Measurements from ENCODE around the gene ZC3HAV1.

ZC3HAV1 gene

GRCh38 chr7:139114585-139114984 lies 5.1 kb upstream of the ZC3HAV1 start:
- no peak for DNase-seq (ENCODE audit: extremely low spot score)
- no peak for TF ChIP-seq TARDBP (IDR thresholded peaks at IDR 0.05)
- no peak for TF ChIP-seq FOXK2 (IDR thresholded peaks at IDR 0.05)
- no peak for TF ChIP-seq BHLHE40 (IDR thresholded peaks at IDR 0.05; ENCODE audit: borderline replicate concordance)
- TF ChIP-seq L3MBTL2 (conservative IDR thresholded peaks at IDR 0.05) = no peak
- TF ChIP-seq SP1 (IDR thresholded peaks at IDR 0.05) = no peak
- no peak for TF ChIP-seq NFRKB (IDR thresholded peaks at IDR 0.05)
- no peak for TF ChIP-seq ELF4 (IDR thresholded peaks at IDR 0.05)
- TF ChIP-seq LEF1 (IDR thresholded peaks at IDR 0.05; ENCODE audit: borderline replicate concordance) = no peak
- no peak for TF ChIP-seq ZNF384 (IDR thresholded peaks at IDR 0.05)
- no peak for TF ChIP-seq HDGF (IDR thresholded peaks at IDR 0.05; ENCODE audit: borderline replicate concordance)
- no peak for TF ChIP-seq FOXM1 (IDR thresholded peaks at IDR 0.05; ENCODE audit: borderline replicate concordance)
- POLR2A ChIA-PET = interaction anchor here (1.8 kb wide), 1 partner anchor 19 kb away, joined by 7 read pairs; a partner anchor contains a TSS
- CTCF ChIA-PET = interaction anchor here (0.6 kb wide), 1 partner anchor 362 kb away, joined by 4 read pairs; no protein-coding TSS in a partner anchor

- DNase-seq (ENCODE audit: extremely low spot score) = no peak
- ChIA-PET POLR2A (interaction anchor here (1.8 kb wide), 1 partner anchor 19 kb away, joined by 7 read pairs; a partner anchor contains a TSS), CTCF (interaction anchor here (0.6 kb wide), 2 partner anchors 194 to 362 kb away, joined by 3 to 4 read pairs; no protein-coding TSS in a partner anchor)
- no peak for TF ChIP-seq FOXM1 (IDR thresholded peaks at IDR 0.05; ENCODE audit: borderline replicate concordance)
- no peak for TF ChIP-seq FOXK2 (IDR thresholded peaks at IDR 0.05)
- TF ChIP-seq TARDBP (IDR thresholded peaks at IDR 0.05) = no peak
- no peak for TF ChIP-seq L3MBTL2 (conservative IDR thresholded peaks at IDR 0.05)
- TF ChIP-seq SP1 (IDR thresholded peaks at IDR 0.05) = no peak
- no peak for TF ChIP-seq NFRKB (IDR thresholded peaks at IDR 0.05)
- no peak for TF ChIP-seq LEF1 (IDR thresholded peaks at IDR 0.05; ENCODE audit: borderline replicate concordance)
- no peak for TF ChIP-seq ARNT (IDR thresholded peaks at IDR 0.05)
- TF ChIP-seq BHLHE40 (IDR thresholded peaks at IDR 0.05; ENCODE audit: borderline replicate concordance) = no peak
- no peak for TF ChIP-seq PKNOX1 (IDR thresholded peaks at IDR 0.05)
- no peak for TF ChIP-seq FOXA1 (IDR thresholded peaks at IDR 0.05)
- no peak for TF ChIP-seq HDGF (IDR thresholded peaks at IDR 0.05; ENCODE audit: borderline replicate concordance)
- no peak for TF ChIP-seq ELF4 (IDR thresholded peaks at IDR 0.05)
- no peak for TF ChIP-seq ZNF384 (IDR thresholded peaks at IDR 0.05)
- no peak for TF ChIP-seq CTBP1 (IDR thresholded peaks at IDR 0.05; ENCODE audit: borderline replicate concordance)
Measured at GRCh38 chr7:139114018-139114417, 4.5 kb upstream of the ZC3HAV1 start.

- ChIA-PET POLR2A (interaction anchor here (0.7 to 1.5 kb wide), 3 partner anchors 8 to 21 kb away, joined by 3 to 9 read pairs (median 4); a partner anchor contains a TSS), CTCF (interaction anchor here (0.7 kb wide), 1 partner anchor 127 kb away, joined by 3 read pairs; no protein-coding TSS in a partner anchor)
- no peak for DNase-seq (ENCODE audit: extremely low spot score)
- TF ChIP-seq FOXA1 (IDR thresholded peaks at IDR 0.05) (no peak), BHLHE40 (IDR thresholded peaks at IDR 0.05; ENCODE audit: borderline replicate concordance) (no peak), ELF4 (IDR thresholded peaks at IDR 0.05) (no peak), ARNT (IDR thresholded peaks at IDR 0.05) (no peak), LEF1 (IDR thresholded peaks at IDR 0.05; ENCODE audit: borderline replicate concordance) (no peak), HDGF (IDR thresholded peaks at IDR 0.05; ENCODE audit: borderline replicate concordance) (no peak), TARDBP (IDR thresholded peaks at IDR 0.05) (no peak), ZNF384 (IDR thresholded peaks at IDR 0.05) (no peak), PKNOX1 (IDR thresholded peaks at IDR 0.05) (no peak), FOXM1 (IDR thresholded peaks at IDR 0.05; ENCODE audit: borderline replicate concordance) (no peak), SP1 (IDR thresholded peaks at IDR 0.05) (no peak)
Measured at GRCh38 chr7:139112741-139113250, 3.3 kb upstream of the ZC3HAV1 start.

GRCh38 chr7:139112316-139112715 lies 2.8 kb upstream of the ZC3HAV1 start:
- TF ChIP-seq L3MBTL2 (conservative IDR thresholded peaks at IDR 0.05) = no peak
- TF ChIP-seq SUZ12 (IDR thresholded peaks at IDR 0.05) = no peak
- TF ChIP-seq TARDBP (IDR thresholded peaks at IDR 0.05) = no peak
- TF ChIP-seq ELF4 (IDR thresholded peaks at IDR 0.05) = no peak
- no peak for TF ChIP-seq ARNT (IDR thresholded peaks at IDR 0.05)
- TF ChIP-seq LEF1 (IDR thresholded peaks at IDR 0.05; ENCODE audit: borderline replicate concordance) = no peak
- TF ChIP-seq FOXM1 (IDR thresholded peaks at IDR 0.05; ENCODE audit: borderline replicate concordance) = no peak
- no peak for TF ChIP-seq FOXA1 (IDR thresholded peaks at IDR 0.05)
- TF ChIP-seq HDGF (IDR thresholded peaks at IDR 0.05; ENCODE audit: borderline replicate concordance) = no peak
- no peak for TF ChIP-seq PKNOX1 (IDR thresholded peaks at IDR 0.05)
- TF ChIP-seq CTBP1 (IDR thresholded peaks at IDR 0.05; ENCODE audit: borderline replicate concordance) = no peak
- TF ChIP-seq NFRKB (IDR thresholded peaks at IDR 0.05) = no peak
- no peak for DNase-seq (ENCODE audit: extremely low spot score)
- CTCF ChIA-PET = interaction anchor here (0.7 kb wide), 1 partner anchor 126 kb away, joined by 3 read pairs; no protein-coding TSS in a partner anchor
- POLR2A ChIA-PET = interaction anchor here (0.7 to 1.5 kb wide), 3 partner anchors 8 to 21 kb away, joined by 3 to 9 read pairs (median 4); a partner anchor contains a TSS

- CTCF ChIA-PET = no interaction called here
- no peak for DNase-seq (ENCODE audit: extremely low spot score)
- POLR2A ChIA-PET = interaction anchor here (0.7 to 1.5 kb wide), 3 partner anchors 8 to 22 kb away, joined by 3 to 9 read pairs (median 4); a partner anchor contains a TSS
- TF ChIP-seq PKNOX1 (IDR thresholded peaks at IDR 0.05) = no peak
- TF ChIP-seq ZNF384 (IDR thresholded peaks at IDR 0.05) = no peak
- no peak for TF ChIP-seq LEF1 (IDR thresholded peaks at IDR 0.05; ENCODE audit: borderline replicate concordance)
- TF ChIP-seq TARDBP (IDR thresholded peaks at IDR 0.05) = no peak
- TF ChIP-seq L3MBTL2 (conservative IDR thresholded peaks at IDR 0.05) = no peak
Measured at GRCh38 chr7:139111811-139112301, 2.3 kb upstream of the ZC3HAV1 start.

All from HEK293T (cell line).